Superior temporal gyrus (tissue), 1 donor: ENCODE data around the gene SLFN14.
"Not testable (repeated sequence)": the region's sequence is repeated elsewhere in the genome, so short reads cannot be mapped to it uniquely, and the experiment has no call there.

Experiments used
- DNase-seq: peaks from one replicate; pipeline ENCODE4 v3.0.0-alpha.2; 2016; ENCODE audit errors: extremely low spot score

SLFN14 gene

GRCh38 chr17:35559495-35560210 lies 966 bp downstream of the SLFN14 start:
- no peak for DNase-seq

GRCh38 chr17:35557353-35557752 lies 3.3 kb downstream of the SLFN14 start:
- DNase-seq: no peak

GRCh38 chr17:35555691-35556090 lies 4.9 kb downstream of the SLFN14 start:
- no peak for DNase-seq

GRCh38 chr17:35554668-35555067 lies 6.0 kb downstream of the SLFN14 start:
- no peak for DNase-seq

- DNase-seq: no peak
Measured at GRCh38 chr17:35553310-35553709, 7.3 kb downstream of the SLFN14 start.

GRCh38 chr17:35548978-35549377 lies 11.6 kb downstream of the SLFN14 start:
- no peak for DNase-seq

GRCh38 chr17:35548208-35548810 lies 12.3 kb downstream of the SLFN14 start:
- DNase-seq: no peak

GRCh38 chr17:35546487-35546886 lies 14.1 kb downstream of the SLFN14 start:
- DNase-seq: no peak

- no peak for DNase-seq
Measured at GRCh38 chr17:35545150-35545549, 15.5 kb downstream of the SLFN14 start.

- DNase-seq: no peak
Measured at GRCh38 chr17:35543856-35544255, 16.8 kb downstream of the SLFN14 start.

GRCh38 chr17:35542990-35543389 lies 17.6 kb downstream of the SLFN14 start:
- DNase-seq: no peak

- no peak for DNase-seq
Measured at GRCh38 chr17:35541434-35541833, 19.2 kb downstream of the SLFN14 start.

- DNase-seq: no peak
Measured at GRCh38 chr17:35540589-35541404, 19.8 kb downstream of the SLFN14 start.

GRCh38 chr17:35539659-35540026 lies 21.0 kb downstream of the SLFN14 start:
- no peak for DNase-seq

GRCh38 chr17:35537601-35538141 lies 22.9 kb downstream of the SLFN14 start, which contains the start of gene SLFN12L:
Gene SLFN12L (minus strand): TSS chr17:35537678. CDS start chr17:35522364, 15,314 bp downstream.
- no peak for DNase-seq

- DNase-seq: no peak
Measured at GRCh38 chr17:35536664-35537171, 23.9 kb downstream of the SLFN14 start.

- DNase-seq: not testable (repeated sequence)
Measured at GRCh38 chr17:35535406-35535805, 25.2 kb downstream of the SLFN14 start.

- no peak for DNase-seq
Measured at GRCh38 chr17:35534576-35535093, 26.0 kb downstream of the SLFN14 start.

GRCh38 chr17:35531160-35531559 lies 29.5 kb downstream of the SLFN14 start:
- DNase-seq: no peak

GRCh38 chr17:35529866-35530265 lies 30.8 kb downstream of the SLFN14 start:
- no peak for DNase-seq

GRCh38 chr17:35529326-35529725 lies 31.3 kb downstream of the SLFN14 start:
- DNase-seq: not testable (repeated sequence)

- DNase-seq: no peak
Measured at GRCh38 chr17:35523296-35523695, 37.3 kb downstream of the SLFN14 start.
